Heart left ventricle (tissue), 16 donors: ENCODE measurements around the gene DDX51. TPM values are rescaled to one million over a fixed set of nuclear protein-coding genes. Genes with fewer than 3 reads are reported as not detected.

Experiments
- ATAC-seq, 4 donors: fragments of 200-7000 bp; cut with Tn5 transposase; one replicate each; pipeline ENCODE4 v1.9.1; 2020 to 2022; ENCODE audit warnings: moderate library complexity in 4 of 4, mild to moderate bottlenecking in 3 of 4, moderate number of reproducible peaks in 1 of 4
- DNase-seq, 5 donors: peaks; one replicate each; pipeline ENCODE4 v3.0.0-alpha.2; 2020
- H3K27ac ChIP-seq, 12 donors: fragments of 200-600 bp; sonication (generic) in 4 of 12; one replicate each; pipeline versions ENCODE4 v1.5.0 to v1.8.0; 2016 to 2022; ENCODE audit warnings: mild to moderate bottlenecking in 2 of 12
- H3K27me3 ChIP-seq, 9 donors: fragments of 200-600 bp; sonication (generic) in 2 of 9; one replicate each; pipeline versions ENCODE4 v1.5.1 to v1.8.0; 2016 to 2022; ENCODE audit warnings: mild to moderate bottlenecking in 3 of 9
- H3K36me3 ChIP-seq, 9 donors: fragments of 200-600 bp; sonication (generic) in 2 of 9; one replicate each; pipeline versions ENCODE4 v1.5.0 to v1.8.0; 2018 to 2022; ENCODE audit warnings: mild to moderate bottlenecking in 2 of 9
- H3K4me1 ChIP-seq, 12 donors: fragments of 200-600 bp; sonication (generic) in 4 of 12; one replicate each; pipeline versions ENCODE4 v1.5.0 to v1.8.0; 2016 to 2022; ENCODE audit warnings: mild to moderate bottlenecking in 3 of 12
- H3K4me3 ChIP-seq, 12 donors: fragments of 200-600 bp; sonication (generic) in 4 of 12; one replicate each; pipeline versions ENCODE4 v1.5.0 to v1.8.0; 2017 to 2022; ENCODE audit warnings: mild to moderate bottlenecking in 9 of 12, moderate library complexity in 4 of 12
- H3K9me3 ChIP-seq, 12 donors: fragments of 200-600 bp; sonication (generic) in 4 of 12; one replicate each; pipeline versions ENCODE4 v1.5.0 to v1.8.0; 2016 to 2022; ENCODE audit warnings: mild to moderate bottlenecking in 1 of 12
- CTCF ChIP-seq, 12 donors: fragments of 200-600 bp; sonication (generic) in 4 of 12; IDR thresholded peaks; one replicate each; pipeline versions ENCODE4 v1.5.0 to v1.8.0; 2018 to 2022; ENCODE audit warnings: antibody characterized with exemption in 12 of 12, mild to moderate bottlenecking in 5 of 12
- POLR2A ChIP-seq, 2 donors: fragments of 450-650 bp; IDR thresholded peaks; one replicate each; pipeline ENCODE4 v1.6.1; 2017; ENCODE audit warnings: antibody characterized with exemption in 2 of 2, mild to moderate bottlenecking in 2 of 2, moderate library complexity in 2 of 2
- WGBS, 4 donors: extraction: QIAGEN DNeasy Blood & Tissue Kit in 2 of 4; methylation state at CpG; one replicate each; pipeline versions ENCODE4 v1.1.5 to v1.1.7; 2013 to 2018; 5-methylcytosine and 5-hydroxymethylcytosine counted together
- intact Hi-C, 10 donors: fragments of 100-400 bp; cut with DNase I; formaldehyde crosslinking; loops; one replicate each; pipeline versions ENCODE4 v1.11.1 to v1.14.2; 2022
- polyA plus RNA-seq, 2 donors: library from polyadenylated mRNA; stranded (reverse); fragments of 200-250 nt; gene quantifications; one replicate each; pipeline ENCODE4 v1.2.3, GENCODE V29; 2013
- total RNA-seq, 9 donors: library from RNA; depleted of rRNA in 2 of 9; stranded (reverse); fragments of >200 nt in 2 of 9; fragmentation: NEBNext Ultra II Directional in 3 of 9; extraction: Animal tissue kit (Norgen Biotek cat#: 25700) in 3 of 9; gene quantifications; one replicate each; pipeline versions ENCODE4 v1.1.0 to v1.2.4, GENCODE V29; 2016 to 2023
- donor health status: ischemic (EF 13 %, LVEDD 7.1; RV severe dilation, severe dysfunction).
- donor health status: healthy with polysubstance abuse.
- donor health status: DM: no; HTN: yes; CAD: no.
- donor health status: DM: no; HTN: no; CAD: no.
- donor health status: ischemic (EF 25% LVEDD 6.9; RV normal size, moderate dysfunction).
- donor health status: ischemic (EF 25% LVEDD 5.7; RV mildly dilated, moderate dysfunction).
- donor health status: healthy.
- donor health status: DM: yes; HTN: yes; CAD: no.
- donor health status: ischemic (EF 35%, LVEDD 5.7; RV mildly dilated, moderate dysfunction).
- donor health status: nonischemic (EF 11% LVEDD 7.7; RV severe dilation, severe dysfunction).
- donor health status: DM: yes; HTN: yes; CAD: no.
- donor health status: PGD.
- donor health status: ischemic (EF 29% LVEDD 5.4; RV normal size, mild dysfunction).
- donor health status: nonischemic (EF 23%, LVEDD 6.1; RV moderate dilation, normal function).

Gene DDX51
- total and polyA plus RNA-seq, 11 donors = 4.1 to 14.7 (median 8.6) TPM

GRCh38 chr12:132124766-132125425 is 19.2 kb downstream of the DDX51 start:
- intact Hi-C loops = no loop called here
- TF ChIP-seq POLR2A (IDR thresholded peaks at IDR 0.05) = no peak
- no peak for TF ChIP-seq CTCF (IDR thresholded peaks at IDR 0.05)
- Histone ChIP-seq H3K9me3 (peaks cover 0 to 18% (median 4%) of the 10 kb centered on the region in 12 donors), H3K4me1 (no peaks in the 10 kb centered on the region), H3K27ac (no peak overlapping the region), H3K36me3 (peaks cover 2 to 97% (median 72%) of the 10 kb centered on the region in 9 donors), H3K4me3 (no peak overlapping the region), H3K27me3 (no peaks in the 10 kb centered on the region)
- no peak for DNase-seq
- peak in 1 of 4 donors; percentile 20 for ATAC-seq
- 86 to 98% (median 97%) methylated on average over 19 of the region's 19 CpGs for WGBS, 4 donors

GRCh38 chr12:132123970-132124765 is 20.0 kb downstream of the DDX51 start:
- no peaks in the 10 kb centered on the region for H3K4me1 ChIP-seq
- no peak overlapping the region for H3K4me3 ChIP-seq
- DNase-seq (no peak), ATAC-seq (peak in 1 of 4 donors; percentile 11)
- intact Hi-C loops = no loop called here
- TF ChIP-seq CTCF (IDR thresholded peaks at IDR 0.05) (no peak), POLR2A (IDR thresholded peaks at IDR 0.05) (no peak)
- WGBS, 4 donors = 86 to 97% (median 96%) methylated on average over 12 of the region's 12 CpGs
- H3K27me3 ChIP-seq = no peaks in the 10 kb centered on the region
- peaks cover 0 to 18% (median 4%) of the 10 kb centered on the region in 12 donors for H3K9me3 ChIP-seq
- no peak overlapping the region for H3K27ac ChIP-seq
- H3K36me3 ChIP-seq = peaks cover 2 to 90% (median 72%) of the 10 kb centered on the region in 9 donors

GRCh38 chr12:132121283-132121682 is 22.8 kb downstream of the DDX51 start:
- TF ChIP-seq CTCF (IDR thresholded peaks at IDR 0.05) (no peak), POLR2A (IDR thresholded peaks at IDR 0.05) (no peak)
- H3K4me3 ChIP-seq = no peak overlapping the region
- intact Hi-C loops = no loop called here
- whole genome bisulfite sequencing, 4 donors = 94 to 97% (median 94%) methylated on average over 14 of the region's 14 CpGs
- ATAC-seq (no peak), DNase-seq (no peak)
- peaks cover 0 to 82% (median 60%) of the 10 kb centered on the region in 9 donors for H3K36me3 ChIP-seq
- no peaks in the 10 kb centered on the region for H3K4me1 ChIP-seq
- H3K27me3 ChIP-seq = no peaks in the 10 kb centered on the region
- no peak overlapping the region for H3K27ac ChIP-seq
- no peaks in the 10 kb centered on the region for H3K9me3 ChIP-seq

GRCh38 chr12:132118876-132119275 is 25.2 kb downstream of the DDX51 start:
- Histone ChIP-seq H3K9me3 (no peaks in the 10 kb centered on the region), H3K4me3 (no peak overlapping the region), H3K36me3 (peaks cover 0 to 84% (median 66%) of the 10 kb centered on the region in 9 donors), H3K27me3 (no peaks in the 10 kb centered on the region), H3K4me1 (no peaks in the 10 kb centered on the region), H3K27ac (no peak overlapping the region)
- no peak for TF ChIP-seq CTCF (IDR thresholded peaks at IDR 0.05)
- TF ChIP-seq POLR2A (IDR thresholded peaks at IDR 0.05) = no peak
- no peak for DNase-seq
- 89 to 94% (median 93%) methylated on average over 11 to 22 of the region's 22 CpGs for WGBS, 4 donors
- ATAC-seq = no peak
- intact Hi-C loops = no loop called here
